22Rv1 (cell line): ENCODE results near the gene SGSM2.

Experiments
- H3K27ac ChIP-seq: fragments of 450-650 bp; 2 replicates; pipeline ENCODE4 v1.5.1; 2017
- CTCF ChIP-seq: fragments of 450-650 bp; IDR thresholded peaks from 2 replicates; pipeline ENCODE4 v1.5.1; 2017; ENCODE audit warnings: mild to moderate bottlenecking
- ZFX ChIP-seq: fragments of 450-650 bp; IDR thresholded peaks from 2 replicates; pipeline ENCODE4 v1.6.1; 2017; ENCODE audit warnings: antibody characterized with exemption, borderline replicate concordance

Gene SGSM2

GRCh38 chr17:2336852-2337543 lies at the start of gene SGSM2:
SGSM2 (plus strand) TSS chr17:2337501; CDS start chr17:2337689, 188 bp downstream.
- H3K27ac ChIP-seq, result peak within 1 kb of the TSS; percentile 97

GRCh38 chr17:2289878-2290478 lies 47.3 kb upstream of the SGSM2 start:
- no peak overlapping the region for H3K27ac ChIP-seq
- no peak for TF ChIP-seq ZFX
- TF ChIP-seq CTCF, result no peak

More at GRCh38 chr17:2336852-2337543, at the start of gene SGSM2:
- no peak for TF ChIP-seq CTCF
- TF ChIP-seq ZFX, result no peak

- H3K27ac ChIP-seq, result no peak overlapping the region
- TF ChIP-seq CTCF (no peak), ZFX (no peak)
These were observed 45.2 kb upstream of the SGSM2 start for GRCh38 chr17:2292100-2292499.

- H3K27ac ChIP-seq, result no peak overlapping the region
- TF ChIP-seq CTCF, result no peak
- TF ChIP-seq ZFX, result no peak
These were observed 41.7 kb upstream of the SGSM2 start for GRCh38 chr17:2295575-2295974.

- TF ChIP-seq ZFX, result no peak
- TF ChIP-seq CTCF, result no peak
- H3K27ac ChIP-seq, result no peak overlapping the region
These were observed 40.3 kb upstream of the SGSM2 start for GRCh38 chr17:2297023-2297422.

GRCh38 chr17:2299136-2299535 lies 38.2 kb upstream of the SGSM2 start:
- H3K27ac ChIP-seq, result no peak overlapping the region

More at GRCh38 chr17:2299136-2299535, 38.2 kb upstream of the SGSM2 start:
- no peak for TF ChIP-seq ZFX
- TF ChIP-seq CTCF, result no peak
